Measurements from ENCODE around the gene LBH.

The LBH gene

DNA sequence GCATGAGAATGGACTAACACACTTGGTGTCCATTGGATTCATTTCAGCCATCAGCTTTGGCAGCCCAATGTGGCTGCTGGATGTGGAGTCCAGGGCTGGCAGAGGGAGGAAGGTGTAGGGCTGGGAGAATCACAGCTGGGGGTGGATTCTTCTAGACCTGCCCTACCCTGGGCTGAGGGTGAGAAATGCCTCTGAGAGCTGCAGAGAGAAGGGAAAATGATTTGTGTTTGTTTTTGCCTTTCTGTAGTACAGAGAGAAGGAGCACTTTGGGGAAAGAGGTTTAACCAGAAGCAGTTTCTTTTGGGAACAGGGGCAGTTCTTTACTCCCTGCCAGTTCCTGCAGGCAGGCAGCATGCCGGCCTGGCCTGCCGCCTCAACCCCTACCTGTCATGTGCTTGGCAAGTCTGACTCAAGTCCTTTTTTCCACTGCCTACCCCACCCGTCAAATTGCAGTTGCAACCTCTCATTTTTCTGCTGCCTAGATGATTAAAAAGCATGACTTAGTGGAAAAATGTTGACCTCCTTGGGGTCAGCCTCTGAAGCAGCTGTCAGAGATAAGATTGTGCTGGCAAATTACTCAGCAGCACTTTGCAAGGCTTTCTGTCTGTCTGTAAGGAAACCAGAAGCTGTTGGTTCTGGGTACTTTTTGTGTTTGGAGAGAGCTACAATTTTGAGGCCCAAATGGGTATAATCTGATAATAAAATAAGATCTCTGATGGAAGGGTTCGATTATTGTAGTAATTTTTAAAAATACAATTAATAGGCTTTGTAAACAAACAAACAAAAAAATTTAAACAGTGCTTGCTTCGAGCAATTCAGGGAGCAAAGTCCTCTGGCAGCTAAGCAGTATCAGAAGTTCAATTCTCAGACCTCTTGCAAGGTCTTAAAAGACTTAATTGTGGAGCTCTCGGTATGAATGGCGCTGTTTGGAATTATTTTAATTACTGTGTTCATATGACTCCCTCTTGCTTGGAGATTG lies 21.7 kb downstream of the LBH start:
- H3K36me3 ChIP-seq (ENCODE audit: insufficient read depth, low read length): peaks cover 3% of the 10 kb centered on the region; the same call in 1 of the 2 replicates
- H3K27me3 ChIP-seq (ENCODE audit: insufficient read depth, low read length): no peaks in the 10 kb centered on the region
- no peak overlapping the region for H3K27ac ChIP-seq (ENCODE audit: low read depth, low read length)
- H3K9ac ChIP-seq (ENCODE audit: low read depth, low read length): no peak overlapping the region
- 87% methylated on average over 6 of the region's 7 CpGs for WGBS
- H3K4me1 ChIP-seq (ENCODE audit: insufficient read depth, low read length): no peaks in the 10 kb centered on the region; the same call in 1 of the 2 replicates
- H3K4me3 ChIP-seq (ENCODE audit: low read length): no peak overlapping the region
- H3K9me3 ChIP-seq (ENCODE audit: insufficient read depth, low read depth, low read length): no peaks in the 10 kb centered on the region

DNA sequence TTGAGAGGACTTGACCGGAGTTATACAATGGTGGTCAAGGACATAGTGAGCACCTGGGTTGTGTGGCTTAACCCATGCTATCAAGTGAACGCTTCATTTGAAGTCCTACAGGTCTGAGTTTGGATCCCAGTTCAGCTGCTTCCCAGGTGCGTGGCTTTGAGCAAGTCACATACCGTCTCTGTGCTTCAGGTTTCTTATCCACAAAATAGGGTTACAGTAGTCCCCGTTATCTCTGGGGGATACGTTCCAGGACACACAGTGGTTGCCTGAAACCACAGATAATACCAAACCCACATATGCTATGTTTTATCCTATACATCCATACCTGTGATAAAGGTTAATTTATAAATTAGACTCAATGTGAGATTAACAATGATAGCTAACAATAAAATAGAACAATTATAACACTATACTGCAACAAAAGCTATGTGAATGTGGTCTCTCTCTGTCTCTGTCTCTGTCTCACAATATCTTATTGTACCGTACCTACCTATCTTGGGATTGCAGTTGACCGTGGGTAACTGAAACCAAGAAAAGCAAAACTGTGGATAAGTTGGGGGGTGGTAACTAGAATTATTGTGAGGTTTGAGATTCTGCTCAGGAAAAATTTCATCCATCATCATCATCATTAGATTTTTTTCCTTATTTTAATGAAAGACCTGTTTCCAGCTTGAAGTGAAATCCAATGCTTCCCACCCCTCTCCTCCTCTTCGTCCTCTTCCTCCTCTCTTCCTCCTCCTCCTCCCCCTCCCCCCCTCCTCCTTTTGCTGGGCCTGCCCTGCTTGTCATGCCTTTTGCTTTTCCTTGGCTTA lies 22.7 kb downstream of the LBH start:
- no peak overlapping the region for H3K9ac ChIP-seq (ENCODE audit: low read depth, low read length)
- WGBS: 92% methylated on average over 7 of the region's 9 CpGs
- H3K27ac ChIP-seq (ENCODE audit: low read depth, low read length): no peak overlapping the region
- no peaks in the 10 kb centered on the region for H3K9me3 ChIP-seq (ENCODE audit: insufficient read depth, low read depth, low read length)
- no peaks in the 10 kb centered on the region; the same call in 1 of the 2 replicates for H3K4me1 ChIP-seq (ENCODE audit: insufficient read depth, low read length)
- H3K4me3 ChIP-seq (ENCODE audit: low read length): no peak overlapping the region
- no peaks in the 10 kb centered on the region for H3K27me3 ChIP-seq (ENCODE audit: insufficient read depth, low read length)
- H3K36me3 ChIP-seq (ENCODE audit: insufficient read depth, low read length): peaks cover 10% of the 10 kb centered on the region; the same call in 1 of the 2 replicates

DNA sequence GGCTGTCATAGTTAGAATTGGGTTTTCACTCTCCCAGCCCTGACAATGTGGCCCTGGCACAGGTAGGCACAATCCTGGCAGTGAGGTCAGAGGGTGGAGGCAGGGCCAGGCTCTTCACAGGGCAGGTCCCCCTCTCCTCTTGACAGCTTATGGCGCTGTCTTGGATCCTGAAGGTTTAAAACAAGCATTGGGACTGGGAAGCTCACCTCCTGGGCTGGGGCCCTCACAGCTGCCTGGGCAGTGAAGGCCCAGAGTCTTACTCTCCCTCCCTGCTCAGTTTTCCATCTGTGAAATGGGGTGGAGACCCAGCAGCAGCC lies 23.3 kb downstream of the LBH start:
- H3K4me3 ChIP-seq (ENCODE audit: low read length): no peak overlapping the region
- H3K27ac ChIP-seq (ENCODE audit: low read depth, low read length): no peak overlapping the region
- 96% methylated on average over 1 of the region's 1 CpG for WGBS
- H3K9ac ChIP-seq (ENCODE audit: low read depth, low read length): no peak overlapping the region
- H3K4me1 ChIP-seq (ENCODE audit: insufficient read depth, low read length): no peaks in the 10 kb centered on the region; the same call in 1 of the 2 replicates
- peaks cover 10% of the 10 kb centered on the region; the same call in 1 of the 2 replicates for H3K36me3 ChIP-seq (ENCODE audit: insufficient read depth, low read length)
- no peaks in the 10 kb centered on the region for H3K9me3 ChIP-seq (ENCODE audit: insufficient read depth, low read depth, low read length)
- H3K27me3 ChIP-seq (ENCODE audit: insufficient read depth, low read length): no peaks in the 10 kb centered on the region

DNA sequence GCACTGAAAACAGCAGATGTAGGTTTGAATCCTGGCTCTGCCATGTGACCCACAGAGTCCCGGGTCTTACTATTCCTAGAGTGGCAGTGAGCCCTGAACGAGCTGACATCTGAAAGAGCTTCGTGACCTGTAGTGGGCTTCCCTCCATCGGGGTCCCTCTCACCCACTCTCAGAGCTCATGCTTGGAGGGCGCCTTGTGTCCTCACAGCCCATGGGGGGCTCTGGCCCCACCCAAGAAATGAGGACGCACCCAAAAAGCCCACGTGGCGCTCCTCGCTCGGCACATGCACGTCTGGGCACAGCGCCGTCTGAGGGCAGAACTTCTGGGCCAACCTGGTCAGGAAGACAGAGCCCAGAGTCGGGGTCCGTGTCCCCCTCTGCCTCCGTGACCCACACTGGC lies 23.7 kb downstream of the LBH start:
- Histone ChIP-seq H3K27me3 (ENCODE audit: insufficient read depth, low read length) (no peaks in the 10 kb centered on the region), H3K9me3 (ENCODE audit: insufficient read depth, low read depth, low read length) (no peaks in the 10 kb centered on the region), H3K9ac (ENCODE audit: low read depth, low read length) (no peak overlapping the region), H3K4me3 (ENCODE audit: low read length) (no peak overlapping the region), H3K4me1 (ENCODE audit: insufficient read depth, low read length) (no peaks in the 10 kb centered on the region; the same call in 1 of the 2 replicates), H3K27ac (ENCODE audit: low read depth, low read length) (no peak overlapping the region), H3K36me3 (ENCODE audit: insufficient read depth, low read length) (peaks cover 10% of the 10 kb centered on the region; the same call in 1 of the 2 replicates)
- 95% methylated on average over 16 of the region's 16 CpGs for WGBS

DNA sequence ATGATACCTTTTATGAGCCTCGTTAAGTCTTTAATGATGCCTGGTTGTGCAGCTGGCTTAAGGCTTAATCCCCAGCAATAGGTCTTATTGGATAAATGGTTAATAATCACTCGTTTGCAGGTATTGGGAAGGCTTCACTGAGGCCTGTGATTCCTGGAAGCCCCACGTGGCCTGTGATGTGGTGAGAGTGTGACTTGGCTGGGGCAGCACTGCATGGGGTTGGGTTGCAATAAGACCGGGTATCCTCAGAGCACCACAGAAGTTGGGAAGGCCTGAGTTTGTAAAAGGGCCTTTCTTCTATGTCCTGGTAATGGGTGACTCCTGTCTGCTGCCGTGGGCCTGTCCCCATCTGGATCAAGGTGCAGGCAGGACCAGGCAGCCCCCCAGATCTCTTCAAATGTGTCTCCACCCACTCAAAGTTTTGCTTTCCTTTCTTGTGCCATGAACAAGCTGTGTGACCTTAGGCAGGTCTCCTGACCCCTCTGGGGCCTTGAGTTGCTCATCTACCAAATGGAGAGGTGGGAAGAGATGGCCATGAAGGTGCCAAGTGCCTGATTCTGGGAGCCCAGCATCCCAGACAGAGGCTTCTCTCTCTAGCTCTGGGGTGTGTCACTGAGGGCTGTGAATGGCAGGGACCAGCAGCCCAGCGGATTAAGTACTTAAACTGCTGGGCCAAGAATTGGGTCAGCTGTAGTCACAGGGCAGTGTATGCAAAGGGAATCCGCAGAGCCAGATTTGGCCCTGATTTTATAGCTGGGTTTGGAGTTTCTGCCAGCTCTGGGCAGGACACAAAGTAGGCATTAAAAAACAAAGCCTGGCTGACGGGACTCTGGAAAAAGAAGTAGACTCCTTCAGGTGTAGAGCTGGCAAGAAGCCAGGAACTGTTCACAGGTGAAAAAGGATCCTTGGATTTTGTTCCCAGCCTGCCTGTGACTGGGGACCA lies 24.4 kb downstream of the LBH start:
- no peaks in the 10 kb centered on the region for H3K27me3 ChIP-seq (ENCODE audit: insufficient read depth, low read length)
- H3K27ac ChIP-seq (ENCODE audit: low read depth, low read length): no peak overlapping the region
- 91% methylated on average over 8 of the region's 8 CpGs for WGBS
- H3K4me3 ChIP-seq (ENCODE audit: low read length): no peak overlapping the region
- H3K4me1 ChIP-seq (ENCODE audit: insufficient read depth, low read length): no peaks in the 10 kb centered on the region
- no peak overlapping the region for H3K9ac ChIP-seq (ENCODE audit: low read depth, low read length)
- peaks cover 10% of the 10 kb centered on the region; the same call in 1 of the 2 replicates for H3K36me3 ChIP-seq (ENCODE audit: insufficient read depth, low read length)
- no peaks in the 10 kb centered on the region for H3K9me3 ChIP-seq (ENCODE audit: insufficient read depth, low read depth, low read length)

DNA sequence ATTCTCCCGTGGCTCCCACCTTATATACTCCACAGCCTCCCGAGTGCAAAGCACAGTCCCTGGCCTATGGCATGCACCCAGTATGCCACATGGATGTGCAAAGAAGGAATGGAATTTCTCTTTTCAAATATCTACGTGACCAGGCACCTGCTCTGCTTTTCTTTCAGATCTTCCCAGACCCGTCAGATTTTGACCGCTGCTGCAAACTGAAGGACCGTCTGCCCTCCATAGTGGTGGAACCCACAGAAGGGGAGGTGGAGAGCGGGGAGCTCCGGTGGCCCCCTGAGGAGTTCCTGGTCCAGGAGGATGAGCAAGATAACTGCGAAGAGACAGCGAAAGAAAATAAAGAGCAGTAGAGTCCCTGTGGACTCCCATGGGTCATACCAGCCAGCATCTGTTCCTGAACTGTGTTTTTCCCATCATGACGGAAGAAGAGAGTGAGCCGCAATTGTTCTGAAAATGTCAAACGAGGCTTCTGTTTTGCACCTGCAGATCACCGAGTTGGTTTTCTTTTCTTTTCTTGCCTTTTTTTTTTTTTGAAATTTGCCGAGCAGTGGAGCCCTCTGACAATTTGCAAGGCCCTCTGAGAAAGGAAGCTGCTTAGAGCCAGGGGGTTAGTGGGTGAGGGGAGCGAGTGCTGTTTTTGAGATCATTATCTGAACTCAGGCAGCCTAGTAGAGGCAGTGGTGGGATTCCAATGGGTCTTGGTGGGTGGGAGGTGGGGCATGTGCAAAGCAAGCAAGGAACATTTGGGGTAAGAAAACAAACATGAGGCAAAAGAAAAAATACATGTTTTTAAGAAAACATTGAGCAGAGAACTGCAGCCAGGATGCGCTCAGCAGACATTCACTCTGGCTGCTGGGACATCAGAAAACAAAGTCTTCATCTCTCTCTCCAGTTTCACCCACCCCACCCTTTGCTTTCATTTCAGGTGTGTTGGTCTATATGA lies 26.2 kb downstream of the LBH start:
- no peak overlapping the region for H3K27ac ChIP-seq (ENCODE audit: low read depth, low read length)

DNA sequence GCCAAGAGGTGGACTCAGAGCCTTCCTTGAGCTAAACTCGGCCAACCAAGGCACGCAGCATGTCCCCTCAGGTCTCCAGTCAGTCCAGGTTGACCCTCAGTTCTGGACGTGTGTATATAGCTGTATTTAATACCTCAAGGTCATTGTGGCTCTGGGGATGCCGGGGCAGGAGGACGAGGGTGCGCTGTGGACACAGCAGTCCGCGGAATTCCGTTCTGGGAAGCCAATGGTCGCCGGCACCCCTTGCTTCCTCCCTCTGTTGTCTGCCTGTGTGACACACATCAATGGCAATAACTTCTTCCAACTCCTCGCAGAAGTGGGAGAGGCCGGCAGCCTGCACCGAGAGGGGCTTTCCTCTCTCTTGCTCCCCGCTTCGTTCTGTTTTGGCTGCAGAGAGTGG lies 27.7 kb downstream of the LBH start:
- Histone ChIP-seq H3K4me1 (ENCODE audit: insufficient read depth, low read length) (no peaks in the 10 kb centered on the region), H3K9me3 (ENCODE audit: insufficient read depth, low read depth, low read length) (no peaks in the 10 kb centered on the region; the same call in 1 of the 2 replicates), H3K27me3 (ENCODE audit: insufficient read depth, low read length) (no peaks in the 10 kb centered on the region), H3K27ac (ENCODE audit: low read depth, low read length) (no peak overlapping the region), H3K36me3 (ENCODE audit: insufficient read depth, low read length) (peaks cover 10% of the 10 kb centered on the region; the same call in 1 of the 2 replicates), H3K4me3 (ENCODE audit: low read length) (no peak overlapping the region), H3K9ac (ENCODE audit: low read depth, low read length) (no peak overlapping the region)
- 97% methylated on average over 16 of the region's 16 CpGs for WGBS

More for the DNA sequence above, 26.2 kb downstream of the LBH start:
- no peaks in the 10 kb centered on the region for H3K4me1 ChIP-seq (ENCODE audit: insufficient read depth, low read length)
- peaks cover 10% of the 10 kb centered on the region; the same call in 1 of the 2 replicates for H3K36me3 ChIP-seq (ENCODE audit: insufficient read depth, low read length)
- 91% methylated on average over 17 of the region's 17 CpGs for WGBS
- no peaks in the 10 kb centered on the region; the same call in 1 of the 2 replicates for H3K9me3 ChIP-seq (ENCODE audit: insufficient read depth, low read depth, low read length)
- no peak overlapping the region for H3K4me3 ChIP-seq (ENCODE audit: low read length)
- H3K27me3 ChIP-seq (ENCODE audit: insufficient read depth, low read length): no peaks in the 10 kb centered on the region
- no peak overlapping the region for H3K9ac ChIP-seq (ENCODE audit: low read depth, low read length)

DNA sequence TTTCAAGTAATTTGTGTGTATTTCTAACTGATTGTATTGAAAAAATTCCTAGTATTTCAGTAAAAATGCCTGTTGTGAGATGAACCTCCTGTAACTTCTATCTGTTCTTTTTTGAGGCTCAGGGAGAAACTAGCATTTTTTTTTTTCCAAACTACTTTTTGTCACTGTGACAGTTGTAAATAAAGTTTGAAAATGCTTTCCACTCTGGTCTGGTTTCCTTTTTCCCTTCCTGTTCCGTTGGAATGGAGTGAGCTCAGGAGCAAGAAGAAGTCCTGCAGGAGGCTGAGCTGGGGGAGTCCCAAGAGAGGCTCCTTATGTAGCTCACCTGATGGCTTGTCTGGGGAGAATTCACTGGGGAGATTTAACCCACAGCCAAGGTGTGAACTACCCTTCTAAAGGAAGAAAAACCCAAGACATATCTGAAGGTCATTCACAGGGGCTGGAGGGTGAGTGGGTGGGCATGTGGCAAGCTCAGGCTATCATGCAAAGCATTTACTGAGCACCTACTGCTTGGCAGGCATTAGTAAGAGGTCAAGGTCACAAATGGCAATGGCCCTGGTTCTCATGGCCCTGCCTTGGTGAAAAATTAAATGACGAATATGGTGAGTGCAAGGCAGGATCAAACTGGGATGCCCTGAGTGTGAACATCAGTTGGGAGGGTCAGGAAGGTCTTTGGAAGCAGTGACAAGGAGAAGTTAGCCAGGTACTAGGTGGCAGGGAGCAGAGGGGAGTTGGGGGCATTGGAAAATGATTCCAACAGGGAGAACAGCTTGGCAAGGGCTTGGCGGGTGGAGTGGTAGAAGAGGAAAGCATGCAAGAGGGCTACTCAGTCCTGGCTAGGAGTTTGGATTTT lies 28.7 kb downstream of the LBH start:
- 89% methylated on average over 2 of the region's 3 CpGs for WGBS
- Histone ChIP-seq H3K27ac (ENCODE audit: low read depth, low read length) (no peak overlapping the region), H3K9ac (ENCODE audit: low read depth, low read length) (no peak overlapping the region), H3K4me3 (ENCODE audit: low read length) (no peak overlapping the region), H3K4me1 (ENCODE audit: insufficient read depth, low read length) (no peaks in the 10 kb centered on the region), H3K9me3 (ENCODE audit: insufficient read depth, low read depth, low read length) (no peaks in the 10 kb centered on the region; the same call in 1 of the 2 replicates), H3K27me3 (ENCODE audit: insufficient read depth, low read length) (no peaks in the 10 kb centered on the region), H3K36me3 (ENCODE audit: insufficient read depth, low read length) (peaks cover 10% of the 10 kb centered on the region; the same call in 1 of the 2 replicates)

DNA sequence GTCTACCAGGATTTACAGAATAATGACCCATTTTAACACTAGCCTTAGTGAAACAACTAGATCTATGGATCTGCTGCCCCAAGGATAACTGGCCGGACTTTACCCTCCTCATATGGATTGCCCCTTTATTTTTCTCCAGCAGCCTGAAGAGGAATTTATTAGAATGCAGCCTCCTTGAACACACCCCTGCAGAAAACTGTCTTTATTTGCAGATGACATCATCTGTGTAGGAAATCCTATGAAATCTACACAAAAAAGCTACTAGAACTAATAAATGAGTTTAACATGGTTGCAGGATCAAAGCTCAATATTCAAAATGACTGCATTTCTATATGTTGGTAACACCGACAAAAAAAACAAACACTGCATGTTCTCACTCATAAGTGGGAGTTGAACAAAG lies 29.6 kb downstream of the LBH start:
- no peaks in the 10 kb centered on the region for H3K4me1 ChIP-seq (ENCODE audit: insufficient read depth, low read length)
- no peak overlapping the region for H3K4me3 ChIP-seq (ENCODE audit: low read length)
- WGBS: 97% methylated on average over 1 of the region's 2 CpGs
- no peak overlapping the region for H3K9ac ChIP-seq (ENCODE audit: low read depth, low read length)
- H3K27me3 ChIP-seq (ENCODE audit: insufficient read depth, low read length): no peaks in the 10 kb centered on the region
- H3K36me3 ChIP-seq (ENCODE audit: insufficient read depth, low read length): peaks cover 10% of the 10 kb centered on the region; the same call in 1 of the 2 replicates
- no peaks in the 10 kb centered on the region; the same call in 1 of the 2 replicates for H3K9me3 ChIP-seq (ENCODE audit: insufficient read depth, low read depth, low read length)
- no peak overlapping the region for H3K27ac ChIP-seq (ENCODE audit: low read depth, low read length)

Data from HUES64 (cell line).